ENCODE results near the gene UNK. TPM values are rescaled to one million over a fixed set of nuclear protein-coding genes. Genes with fewer than 3 reads are reported as not detected.

The UNK gene
- total RNA-seq, 2 experiments from 2014 or later = 33.7 to 36.1 TPM

DNA sequence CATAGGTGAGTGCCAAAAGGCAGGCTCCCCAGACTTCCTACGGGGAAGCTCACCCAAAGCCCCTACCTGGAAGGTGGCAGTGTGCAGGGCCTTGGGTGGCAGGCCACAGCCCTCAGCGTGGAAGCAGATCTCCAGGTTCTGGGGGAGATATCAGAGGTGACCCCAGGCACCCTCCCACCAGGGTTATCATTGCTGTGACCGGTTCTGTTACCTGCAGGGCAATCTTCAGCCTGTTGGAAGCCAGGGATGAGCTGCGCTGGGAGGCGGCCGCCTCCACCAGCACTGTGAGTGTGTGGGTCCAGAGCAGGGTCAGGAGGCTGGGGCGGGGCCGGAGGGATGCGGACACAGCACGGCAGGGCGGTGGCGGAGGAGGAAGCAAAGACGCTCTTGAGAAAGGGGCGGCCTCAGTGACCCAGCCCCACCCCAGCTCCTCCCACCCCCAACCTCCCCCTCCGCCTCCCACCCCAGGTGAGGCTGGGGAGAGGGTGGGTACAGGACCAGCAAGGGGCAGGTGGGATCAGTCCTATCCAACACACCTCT, 46.5 kb downstream of the UNK start:
- Histone ChIP-seq H3K27ac (ENCODE audit: low read depth in 1 of 2, low read length in 2 of 2) (no peak overlapping the region), H3K4me1 (ENCODE audit: insufficient read depth, low read length) (peaks cover 73% of the 10 kb centered on the region), H3K4me3 (ENCODE audit: low read length) (no peak overlapping the region), H3K9me3 (ENCODE audit: control insufficient read depth in 1 of 2, insufficient read depth in 1 of 2, low read length in 2 of 2) (peaks cover 0 to 4% of the 10 kb centered on the region in 2 experiments), H3K36me3 (ENCODE audit: insufficient read depth, low read length) (peaks cover 72% of the 10 kb centered on the region), H3K27me3 (ENCODE audit: control insufficient read depth in 1 of 2, insufficient read depth in 2 of 2, low read length in 2 of 2) (no peaks in the 10 kb centered on the region)
- no peak for DNase-seq
- POLR2A ChIA-PET = interaction anchor here (1.1 to 4.2 kb wide), 6 partner anchors 9 to 66 kb away, joined by 3 to 29 read pairs (median 8); partner anchors contain the start of genes GALK1, UNC13D and WBP2
- TF ChIP-seq, protein P1, sequence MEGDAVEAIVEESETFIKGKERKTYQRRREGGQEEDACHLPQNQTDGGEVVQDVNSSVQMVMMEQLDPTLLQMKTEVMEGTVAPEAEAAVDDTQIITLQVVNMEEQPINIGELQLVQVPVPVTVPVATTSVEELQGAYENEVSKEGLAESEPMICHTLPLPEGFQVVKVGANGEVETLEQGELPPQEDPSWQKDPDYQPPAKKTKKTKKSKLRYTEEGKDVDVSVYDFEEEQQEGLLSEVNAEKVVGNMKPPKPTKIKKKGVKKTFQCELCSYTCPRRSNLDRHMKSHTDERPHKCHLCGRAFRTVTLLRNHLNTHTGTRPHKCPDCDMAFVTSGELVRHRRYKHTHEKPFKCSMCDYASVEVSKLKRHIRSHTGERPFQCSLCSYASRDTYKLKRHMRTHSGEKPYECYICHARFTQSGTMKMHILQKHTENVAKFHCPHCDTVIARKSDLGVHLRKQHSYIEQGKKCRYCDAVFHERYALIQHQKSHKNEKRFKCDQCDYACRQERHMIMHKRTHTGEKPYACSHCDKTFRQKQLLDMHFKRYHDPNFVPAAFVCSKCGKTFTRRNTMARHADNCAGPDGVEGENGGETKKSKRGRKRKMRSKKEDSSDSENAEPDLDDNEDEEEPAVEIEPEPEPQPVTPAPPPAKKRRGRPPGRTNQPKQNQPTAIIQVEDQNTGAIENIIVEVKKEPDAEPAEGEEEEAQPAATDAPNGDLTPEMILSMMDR (IDR thresholded peaks at IDR 0.05) = no peak
- H3K4me1 Mint-ChIP-seq (ENCODE audit: low read depth) = peaks cover 40% of the 10 kb centered on the region
- H3K4me3 Mint-ChIP-seq = no peak overlapping the region
- intact Hi-C loops (cut with DNase I, micrococcal nuclease) = no loop called here
- no peak for ATAC-seq (ENCODE audit: poor library complexity)
- H3K36me3 Mint-ChIP-seq (ENCODE audit: low read depth) = peaks cover 55% of the 10 kb centered on the region
- H3K27me3 Mint-ChIP-seq = no peaks in the 10 kb centered on the region
- CTCF ChIA-PET = interaction anchor here (1.6 to 5.9 kb wide), 3 partner anchors 17 to 78 kb away, joined by 4 to 51 read pairs (median 6); partner anchors contain the start of gene WBP2
- no peak overlapping the region for H3K27ac Mint-ChIP-seq
- no peaks in the 10 kb centered on the region for H3K9me3 Mint-ChIP-seq

DNA sequence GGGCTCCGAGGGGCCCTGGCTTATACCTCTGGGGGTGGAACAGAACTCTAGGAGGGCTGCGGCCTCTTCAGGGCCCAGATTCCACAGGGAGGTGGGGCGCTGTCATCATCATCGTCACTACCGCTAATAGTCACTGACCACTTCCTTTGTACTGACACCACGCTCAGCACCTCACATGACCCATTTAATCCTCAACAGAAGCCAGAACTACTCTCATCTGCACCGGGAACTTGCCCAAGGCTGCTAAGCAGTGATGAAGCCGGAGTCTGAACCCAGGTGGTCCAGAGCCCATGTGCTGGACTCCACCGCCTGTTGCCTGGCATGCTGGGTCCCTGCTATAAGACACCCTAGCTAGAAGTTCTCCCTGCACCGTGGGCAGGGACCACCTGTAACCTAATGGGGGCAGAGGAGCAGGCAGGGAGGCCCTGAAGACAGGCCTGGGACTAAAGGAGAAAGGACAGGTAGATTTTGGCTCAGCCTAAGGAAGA, 47.6 kb downstream of the UNK start:
- CTCF ChIA-PET = interaction anchor here (1.1 to 1.6 kb wide), 5 partner anchors 23 to 82 kb away, joined by 3 to 5 read pairs (median 4); partner anchors contain the start of genes TRIM65 and WBP2
- no peaks in the 10 kb centered on the region for H3K9me3 Mint-ChIP-seq
- Histone ChIP-seq H3K9me3 (ENCODE audit: control insufficient read depth in 1 of 2, insufficient read depth in 1 of 2, low read length in 2 of 2) (peaks cover 0 to 4% of the 10 kb centered on the region in 2 experiments), H3K4me3 (ENCODE audit: low read length) (peak overlapping the region; percentile 36), H3K36me3 (ENCODE audit: insufficient read depth, low read length) (peaks cover 72% of the 10 kb centered on the region), H3K4me1 (ENCODE audit: insufficient read depth, low read length) (peaks cover 73% of the 10 kb centered on the region), H3K27me3 (ENCODE audit: control insufficient read depth in 1 of 2, insufficient read depth in 2 of 2, low read length in 2 of 2) (no peaks in the 10 kb centered on the region), H3K27ac (ENCODE audit: low read depth in 1 of 2, low read length in 2 of 2) (peak overlapping the region; percentile 75 to 89)
- POLR2A ChIA-PET = interaction anchor here (0.8 to 4.2 kb wide), 15 partner anchors 12 to 164 kb away, joined by 3 to 29 read pairs (median 4); partner anchors contain the start of genes UNC13D, UNK and WBP2
- TF ChIP-seq, protein P1 (IDR thresholded peaks at IDR 0.05) = no peak
- H3K4me3 Mint-ChIP-seq = peak overlapping the region; percentile 54
- H3K27me3 Mint-ChIP-seq = no peaks in the 10 kb centered on the region
- peaks cover 55% of the 10 kb centered on the region for H3K36me3 Mint-ChIP-seq (ENCODE audit: low read depth)
- intact Hi-C loops (cut with DNase I, micrococcal nuclease) = loop anchor here in 1 of 2 experiments (2.0 kb wide), 1 partner anchor 47 kb away; the partner anchor contains the start of gene UNK
- peaks cover 40% of the 10 kb centered on the region for H3K4me1 Mint-ChIP-seq (ENCODE audit: low read depth)
- peak; percentile 47 for ATAC-seq (ENCODE audit: poor library complexity)
- peak in 8 of 14 experiments; percentile 20 to 87 (median 45) for DNase-seq
- H3K27ac Mint-ChIP-seq = peak overlapping the region; percentile 94

DNA sequence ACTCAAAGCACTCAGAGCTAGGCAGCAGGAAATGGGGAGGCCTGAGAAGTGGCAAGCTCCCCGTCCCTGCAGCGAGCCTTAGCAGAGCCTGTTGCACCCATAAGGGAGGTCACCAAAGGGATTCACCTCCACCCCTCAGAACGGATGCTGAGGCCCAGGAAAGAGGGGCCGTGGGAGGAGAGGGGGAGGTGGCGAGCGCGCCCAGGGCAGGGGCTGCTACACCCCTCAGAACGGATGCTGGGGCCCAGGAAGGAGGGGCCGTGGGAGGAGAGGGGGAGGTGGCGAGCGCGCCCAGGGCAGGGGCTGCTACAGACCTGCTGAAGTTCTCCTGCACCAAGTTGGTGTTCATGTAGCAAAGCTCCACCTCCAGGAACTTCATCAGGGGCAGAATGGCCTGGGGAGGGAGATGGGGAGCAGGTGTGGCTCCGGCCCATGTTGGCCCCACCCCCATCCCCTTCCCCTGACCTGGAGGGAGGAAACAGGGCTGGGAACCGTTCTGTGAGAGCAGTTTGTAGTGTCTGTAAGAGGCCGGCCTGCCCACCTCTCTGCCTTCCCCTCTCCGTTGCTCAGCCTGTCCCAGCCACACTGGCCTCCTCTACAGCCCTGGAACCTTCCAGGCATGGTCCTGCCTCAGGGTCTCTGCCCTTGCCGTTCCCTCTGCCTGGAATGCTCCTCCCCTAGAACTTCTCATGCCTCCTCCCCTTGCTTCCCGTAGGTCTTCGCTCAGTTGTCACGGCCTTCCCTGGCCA, 48.2 kb downstream of the UNK start:
- CTCF ChIA-PET = interaction anchor here (1.0 to 1.6 kb wide), 6 partner anchors 23 to 85 kb away, joined by 3 to 5 read pairs (median 4); partner anchors contain the start of genes TRIM65 and WBP2
- H3K4me1 Mint-ChIP-seq (ENCODE audit: low read depth) = peaks cover 35% of the 10 kb centered on the region
- H3K27ac Mint-ChIP-seq = peak overlapping the region; percentile 94
- no peaks in the 10 kb centered on the region for H3K27me3 Mint-ChIP-seq
- Histone ChIP-seq H3K4me3 (ENCODE audit: low read length) (peak overlapping the region; percentile 36), H3K9me3 (ENCODE audit: control insufficient read depth in 1 of 2, insufficient read depth in 1 of 2, low read length in 2 of 2) (peaks cover 0 to 4% of the 10 kb centered on the region in 2 experiments), H3K4me1 (ENCODE audit: insufficient read depth, low read length) (peaks cover 67% of the 10 kb centered on the region), H3K27ac (ENCODE audit: low read depth in 1 of 2, low read length in 2 of 2) (peak overlapping the region; percentile 75 to 89), H3K27me3 (ENCODE audit: control insufficient read depth in 1 of 2, insufficient read depth in 2 of 2, low read length in 2 of 2) (no peaks in the 10 kb centered on the region), H3K36me3 (ENCODE audit: insufficient read depth, low read length) (peaks cover 73% of the 10 kb centered on the region)
- TF ChIP-seq, protein P1 (IDR thresholded peaks at IDR 0.05) = no peak
- peak overlapping the region; percentile 56 for H3K4me3 Mint-ChIP-seq
- DNase-seq (peak in 8 of 14 experiments; percentile 20 to 73 (median 41)), ATAC-seq (ENCODE audit: poor library complexity) (peak; percentile 54)
- no peaks in the 10 kb centered on the region for H3K9me3 Mint-ChIP-seq
- POLR2A ChIA-PET = interaction anchor here (0.6 to 4.2 kb wide), 16 partner anchors 9 to 164 kb away, joined by 3 to 29 read pairs (median 4); partner anchors contain the start of genes UNC13D, UNK and WBP2
- intact Hi-C loops (cut with DNase I, micrococcal nuclease) = loop anchor here in 1 of 2 experiments (2.0 kb wide), 1 partner anchor 48 kb away; the partner anchor contains the start of gene UNK
- H3K36me3 Mint-ChIP-seq (ENCODE audit: low read depth) = peaks cover 54% of the 10 kb centered on the region

Measured in CD4-positive, alpha-beta T cell (primary cell).